GM18870 (cell line): ENCODE data around the gene ST7.

Experiments used
- ATAC-seq: cut with Tn5 transposase; IDR thresholded peaks from one replicate; pipeline ENCODE4 v1.9.1; 2021; ENCODE audit warnings: moderate library complexity; ENCODE audit not compliant: unreplicated experiment

ST7 gene

DNA sequence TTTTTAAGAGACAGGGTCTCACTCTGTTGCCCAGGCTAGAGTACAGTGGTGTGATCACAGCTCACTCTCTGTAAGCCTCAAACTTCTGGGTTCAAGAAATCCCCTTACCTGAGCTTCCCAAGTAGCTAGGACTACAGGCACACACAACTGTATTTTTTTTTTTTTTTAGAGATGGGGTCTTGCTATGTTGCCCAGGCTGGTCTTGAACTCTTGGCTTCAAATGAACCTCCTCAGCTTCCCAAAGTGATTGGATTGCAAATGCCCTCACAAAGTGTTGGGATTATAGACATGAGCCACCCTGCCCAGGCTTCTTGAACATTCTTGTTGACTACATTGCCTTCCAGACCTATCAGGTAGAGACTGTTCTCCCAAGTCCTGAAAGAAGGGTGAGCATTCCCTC lies 296.9 kb downstream of the ST7 start:
- no peak for ATAC-seq

DNA sequence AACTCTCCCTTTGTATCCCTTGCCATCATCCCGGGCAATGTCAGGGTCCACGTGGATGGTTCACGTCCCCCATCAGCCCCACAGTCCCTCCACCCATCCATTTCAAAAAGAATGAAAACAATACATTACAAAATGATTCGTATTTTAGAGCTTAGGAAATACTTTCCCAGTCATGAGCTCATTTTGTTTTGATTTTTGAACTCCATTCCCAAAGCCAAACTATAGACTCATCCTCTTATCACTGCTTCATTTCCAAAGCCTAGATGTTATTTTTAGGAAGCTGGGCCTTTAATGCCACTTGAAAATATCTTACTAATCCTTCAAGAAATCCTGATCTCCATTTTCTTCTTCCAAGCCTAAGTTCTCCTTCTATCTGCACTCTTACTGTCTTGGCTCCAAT lies 297.5 kb downstream of the ST7 start:
- ATAC-seq = no peak

GRCh38 chr7:117251687-117252086 lies 298.4 kb downstream of the ST7 start:
- ATAC-seq = no peak

- ATAC-seq = no peak
Observed at GRCh38 chr7:117259615-117260014, 306.3 kb downstream of the ST7 start.

DNA sequence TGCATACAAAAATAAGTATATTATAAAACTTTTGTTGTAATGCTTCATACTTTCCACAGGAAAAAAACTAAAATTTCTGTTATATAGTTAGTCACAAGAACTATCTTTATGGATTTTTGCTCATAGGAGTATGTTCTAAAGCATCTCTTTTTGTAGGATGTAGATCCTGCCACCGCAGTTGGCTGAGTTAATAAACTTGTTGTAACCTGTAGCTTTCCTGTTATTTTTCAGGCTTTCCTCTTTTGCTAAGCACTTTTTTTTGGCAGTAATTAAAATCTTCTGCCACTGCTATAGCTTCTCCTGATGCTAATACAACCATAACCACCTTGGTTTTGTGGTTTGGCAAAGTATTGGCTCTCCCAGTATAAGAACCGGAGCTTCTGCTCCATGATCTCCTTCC lies 309.2 kb downstream of the ST7 start:
- ATAC-seq = no peak

- no peak for ATAC-seq
Observed at GRCh38 chr7:117264716-117265115, 311.4 kb downstream of the ST7 start.

- no peak for ATAC-seq
Observed at GRCh38 chr7:117269417-117269816, 316.1 kb downstream of the ST7 start.

DNA sequence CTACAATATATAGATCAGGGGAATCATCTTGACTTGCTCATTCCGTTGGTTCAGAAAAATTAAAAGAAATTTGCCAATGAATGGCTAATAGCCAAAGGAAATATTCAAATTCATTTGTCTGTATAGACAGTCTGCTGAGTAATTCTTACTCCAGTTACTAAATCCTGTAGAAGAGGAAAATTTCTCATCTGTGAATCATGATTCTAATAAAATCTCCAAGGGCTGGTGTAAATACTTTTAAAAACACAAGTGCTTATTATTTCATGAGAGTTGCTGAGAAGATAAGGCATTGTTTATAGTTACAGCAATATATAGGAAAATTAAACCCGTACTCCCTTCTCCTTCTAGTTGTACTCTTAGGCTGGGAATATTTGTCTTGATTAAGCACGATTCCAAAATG lies 316.6 kb downstream of the ST7 start:
- no peak for ATAC-seq

DNA sequence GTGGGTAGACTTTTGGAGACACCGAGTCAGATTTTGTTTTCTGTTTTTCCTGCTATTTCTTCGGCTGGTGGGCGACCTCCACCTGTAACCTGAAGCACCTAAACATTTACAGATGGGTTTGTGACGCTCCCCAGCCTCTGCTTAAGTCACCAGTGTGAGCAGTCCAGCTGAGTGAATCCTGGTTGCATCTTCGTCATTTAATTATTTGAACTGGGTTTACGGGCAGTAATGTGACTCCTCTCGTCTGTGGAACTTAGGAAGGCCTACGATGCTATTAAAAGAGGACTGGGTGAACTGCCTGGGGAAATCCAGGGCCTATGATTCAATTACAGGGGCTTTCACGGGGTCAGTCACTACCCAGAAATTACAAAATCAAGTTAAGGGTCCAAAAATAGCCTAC lies 317.1 kb downstream of the ST7 start:
- no peak for ATAC-seq

GRCh38 chr7:117271566-117271965 lies 318.3 kb downstream of the ST7 start:
- ATAC-seq = no peak

DNA sequence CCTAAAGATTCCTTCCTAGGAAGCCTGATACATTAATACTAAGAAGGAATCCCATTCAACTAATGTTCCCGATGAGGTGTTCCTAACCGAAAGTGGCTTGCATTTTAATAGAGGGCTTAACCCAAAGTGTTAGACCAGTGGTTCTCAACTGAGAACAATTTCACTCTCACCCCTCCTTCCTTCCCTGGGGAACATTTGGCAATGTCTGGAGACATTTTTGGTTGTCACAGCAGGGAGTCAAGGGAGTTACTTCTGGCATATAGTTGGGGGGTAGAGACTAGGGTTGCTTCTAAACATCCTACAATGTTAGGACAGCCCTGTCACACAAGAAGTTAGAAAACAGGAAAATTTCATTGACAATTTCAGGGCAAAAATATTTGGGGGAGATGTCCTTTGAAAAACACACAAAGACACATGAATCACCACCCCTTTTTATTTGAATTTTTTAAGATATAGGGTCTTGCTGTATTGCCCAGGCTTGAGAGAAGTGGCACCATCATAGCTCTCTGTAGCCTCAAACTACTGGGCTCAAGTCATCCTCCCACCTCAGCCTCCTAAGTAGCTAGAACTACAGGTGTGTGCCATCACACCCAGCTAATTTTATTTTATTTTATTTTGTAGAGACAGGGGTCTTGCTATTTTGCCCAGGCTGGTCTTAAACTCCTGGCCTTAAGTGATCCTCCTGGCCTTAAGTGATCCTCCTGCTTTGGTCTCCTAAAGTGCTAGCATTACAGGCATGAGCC lies 318.9 kb downstream of the ST7 start:
- no peak for ATAC-seq

DNA sequence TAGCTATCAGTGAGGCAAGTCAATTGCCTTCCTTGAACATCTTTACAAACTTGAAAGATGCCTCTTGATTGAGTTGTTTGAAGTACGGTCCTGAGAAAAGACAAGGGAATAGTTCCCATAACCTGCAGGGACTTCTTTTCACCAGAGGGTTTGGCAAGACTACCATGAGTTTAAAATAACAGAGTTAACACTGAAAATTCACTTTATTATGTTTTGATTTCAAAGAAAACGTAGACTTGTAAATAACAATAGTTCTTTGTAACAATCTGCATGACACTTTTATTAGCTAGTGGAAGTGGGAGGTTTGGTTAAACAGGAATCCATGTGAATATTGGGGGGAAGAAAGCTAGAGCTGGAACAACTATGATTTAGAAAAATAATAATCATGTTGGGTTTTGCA lies 320.0 kb downstream of the ST7 start:
- no peak for ATAC-seq

DNA sequence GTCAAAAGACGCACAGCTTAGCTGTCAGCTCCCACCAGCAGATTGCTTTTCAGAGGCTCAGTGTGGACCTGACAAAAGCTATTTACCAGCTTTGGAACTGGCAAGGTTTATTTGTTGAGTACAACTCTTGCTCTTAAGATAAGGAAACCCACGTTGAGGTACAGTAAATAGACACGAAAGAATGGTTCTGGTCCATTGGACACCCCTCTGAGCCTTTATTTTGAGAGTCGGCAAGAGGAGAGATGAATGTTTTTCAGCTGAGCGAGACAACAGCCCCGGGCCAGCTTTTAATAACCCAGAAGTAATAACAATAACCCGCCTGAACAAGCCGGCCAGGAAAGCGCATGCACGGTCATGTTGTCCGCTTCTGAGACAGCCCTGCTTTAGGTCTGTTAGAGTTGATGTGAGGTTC lies 320.5 kb downstream of the ST7 start:
- ATAC-seq = no peak

- no peak for ATAC-seq
Observed at GRCh38 chr7:117274951-117275350, 321.6 kb downstream of the ST7 start.

DNA sequence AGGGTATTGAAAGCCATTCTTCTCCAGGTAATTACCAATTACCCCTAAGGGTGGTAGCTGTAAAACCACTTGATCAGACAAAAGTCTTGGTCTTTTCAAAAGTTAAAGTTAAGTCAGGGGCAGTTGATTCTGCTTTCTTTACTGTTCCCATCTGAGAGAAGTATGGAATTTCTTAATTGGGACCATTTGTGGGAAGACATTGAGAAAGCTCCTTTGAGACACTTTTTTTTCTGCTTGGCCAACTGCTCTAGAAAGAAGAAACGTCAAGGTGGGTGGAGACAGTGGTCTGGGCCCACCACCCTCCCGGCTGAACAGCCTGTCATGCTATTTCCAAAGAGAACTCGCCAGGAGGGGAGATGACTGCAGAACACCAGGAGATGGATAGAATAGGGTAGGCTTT lies 324.3 kb downstream of the ST7 start:
- no peak for ATAC-seq

GRCh38 chr7:117278040-117278439 lies 324.7 kb downstream of the ST7 start:
- no peak for ATAC-seq

DNA sequence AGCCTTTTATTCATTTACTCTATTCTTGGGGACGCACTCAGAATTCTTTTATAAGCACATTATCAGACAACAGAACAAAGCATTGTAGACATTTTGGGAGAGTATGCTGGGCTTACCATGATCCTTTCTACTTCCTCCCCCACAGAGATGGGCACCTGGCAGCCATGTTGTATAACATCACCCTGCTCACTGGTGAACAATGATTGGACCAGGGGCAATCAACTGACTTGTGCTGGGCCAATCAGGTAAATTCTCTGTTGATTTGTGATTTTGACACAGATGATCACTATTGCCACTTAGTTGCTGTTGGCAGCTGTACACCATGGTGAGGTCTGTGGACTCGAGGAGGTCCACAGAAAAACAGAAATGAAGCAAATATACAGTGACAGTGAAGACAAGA lies 325.9 kb downstream of the ST7 start:
- no peak for ATAC-seq
